CD4-positive, alpha-beta T cell treated with Interleukin-17A for 4 hours (primary cell): Measurements from ENCODE around the gene FAM25A.
"Not testable (repeated sequence)": the region's sequence is repeated elsewhere in the genome, so short reads cannot be mapped to it uniquely, and the experiment has no call there.

Source experiments
- DNase-seq: peaks from one replicate; pipeline ENCODE4 v3.0.0-alpha.2; 2020; ENCODE audit warnings: mixed read lengths

FAM25A gene

DNA sequence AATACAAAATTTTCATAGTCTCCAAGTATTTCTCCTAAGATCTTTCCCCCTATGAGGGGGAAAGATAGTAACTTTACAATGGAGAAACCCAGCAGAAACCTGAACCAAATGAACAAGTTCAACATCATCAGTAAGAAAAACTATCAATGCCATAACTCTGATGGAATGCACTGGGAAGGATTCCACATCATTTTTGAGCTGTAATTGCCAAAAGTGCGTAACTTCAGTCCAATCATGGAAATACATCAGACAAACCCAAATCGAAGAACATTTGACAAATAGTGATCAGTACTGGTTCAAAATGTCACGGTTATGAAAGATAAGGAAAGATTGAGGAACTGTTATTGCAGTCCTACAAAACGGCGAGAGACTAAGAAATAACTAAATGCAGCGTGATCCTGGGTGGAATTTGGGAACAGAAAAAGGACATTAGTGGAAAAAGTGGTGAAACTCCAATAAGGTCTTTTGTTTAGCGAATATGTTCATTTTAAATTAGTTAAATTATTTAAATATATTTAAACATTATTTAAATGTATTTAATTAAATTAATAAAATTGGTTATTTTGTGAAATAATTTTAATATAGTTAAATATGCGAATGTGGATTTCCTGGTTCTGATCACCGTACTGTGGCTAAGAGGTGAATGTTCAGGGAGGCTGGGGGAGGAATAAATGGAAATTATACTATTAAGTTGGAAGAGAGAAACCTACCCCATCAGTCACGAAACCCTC is 4.9 kb upstream of the FAM25A start:
- not testable (repeated sequence) for DNase-seq

GRCh38 chr10:87018127-87018526 is 2.0 kb upstream of the FAM25A start:
- not testable (repeated sequence) for DNase-seq

DNA sequence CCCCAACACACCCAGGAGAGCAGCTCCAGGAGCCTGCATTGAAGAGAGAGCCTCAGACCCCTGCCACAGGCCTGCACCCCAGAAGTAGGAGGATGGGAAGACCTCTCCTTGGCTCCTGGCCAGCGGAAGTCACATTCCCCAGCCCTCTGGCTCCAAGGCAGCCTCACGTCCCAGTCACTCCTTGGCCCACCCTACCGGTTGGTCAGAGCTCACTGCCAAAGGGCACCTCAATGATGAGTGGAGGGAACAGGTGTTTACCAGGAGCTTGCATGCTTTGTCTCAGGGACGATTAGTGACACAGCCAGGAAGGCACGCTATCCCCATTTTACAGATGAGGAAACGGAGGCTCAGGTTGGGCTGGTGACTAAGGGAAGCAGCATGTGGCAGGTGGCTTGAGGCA is 1.0 kb upstream of the FAM25A start:
- not testable (repeated sequence) for DNase-seq

DNA sequence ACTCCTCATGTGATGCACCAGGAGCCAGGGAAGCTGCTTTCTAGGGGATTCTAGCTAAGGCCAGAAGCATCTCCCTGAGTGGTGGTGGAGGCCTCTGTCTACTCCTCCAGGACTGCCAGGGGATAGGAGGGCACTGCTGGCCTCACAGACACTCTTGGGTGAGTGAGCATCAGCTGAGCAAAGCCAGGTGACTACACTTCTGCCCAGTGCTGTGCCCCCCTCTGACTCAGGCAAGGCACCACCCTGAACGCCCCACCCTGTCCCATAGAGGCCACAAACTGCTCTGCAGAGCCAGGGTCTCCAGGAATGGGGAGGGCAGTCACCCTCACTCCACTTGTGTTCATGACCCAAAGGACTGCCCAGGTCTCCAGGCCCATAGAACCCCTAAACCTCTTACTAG is 590 bp upstream of the FAM25A start:
- DNase-seq = not testable (repeated sequence)

GRCh38 chr10:87025285-87025958 is 5.3 kb downstream of the FAM25A start:
- DNase-seq = not testable (repeated sequence)

DNA sequence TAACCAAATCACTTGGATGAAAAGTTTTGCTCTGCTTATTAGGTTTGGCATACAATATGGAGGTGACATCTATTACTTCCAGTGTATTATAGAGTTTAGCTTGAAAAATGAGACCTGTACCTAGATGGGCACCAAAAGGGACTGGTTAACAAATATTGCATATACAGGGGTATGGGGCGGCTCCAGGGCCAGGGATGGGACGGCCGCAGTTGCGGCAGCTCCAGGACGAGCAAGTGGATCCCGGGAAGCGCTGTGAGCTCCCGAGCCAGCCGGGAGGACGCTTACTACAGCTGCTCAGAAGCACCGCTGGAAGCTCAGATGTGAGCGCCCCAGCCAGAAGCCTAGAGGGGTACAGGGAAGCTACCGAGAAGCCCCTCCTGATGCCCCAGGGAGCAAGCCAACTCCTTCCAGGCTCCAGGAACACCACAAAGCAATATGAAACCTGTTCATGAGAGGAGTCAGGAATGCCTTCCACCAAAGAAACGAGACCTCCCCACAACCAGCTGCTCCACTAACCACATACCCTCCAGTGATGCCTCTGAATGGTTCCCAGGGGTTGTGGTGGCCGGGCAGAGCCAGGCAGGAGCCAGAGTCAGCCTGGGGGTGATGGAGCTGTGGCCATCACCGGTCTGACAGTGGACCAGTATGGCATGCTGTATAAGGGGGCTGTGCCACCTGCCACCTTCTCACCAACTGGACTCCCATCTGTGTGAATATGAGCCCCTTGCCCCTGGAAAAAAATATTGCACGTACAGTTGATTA is 6.8 kb downstream of the FAM25A start:
- DNase-seq = not testable (repeated sequence)

- not testable (repeated sequence) for DNase-seq
Measured at GRCh38 chr10:87030419-87030818, 10.3 kb downstream of the FAM25A start.

GRCh38 chr10:87030912-87031635 is 11.0 kb downstream of the FAM25A start:
- DNase-seq = no peak

DNA sequence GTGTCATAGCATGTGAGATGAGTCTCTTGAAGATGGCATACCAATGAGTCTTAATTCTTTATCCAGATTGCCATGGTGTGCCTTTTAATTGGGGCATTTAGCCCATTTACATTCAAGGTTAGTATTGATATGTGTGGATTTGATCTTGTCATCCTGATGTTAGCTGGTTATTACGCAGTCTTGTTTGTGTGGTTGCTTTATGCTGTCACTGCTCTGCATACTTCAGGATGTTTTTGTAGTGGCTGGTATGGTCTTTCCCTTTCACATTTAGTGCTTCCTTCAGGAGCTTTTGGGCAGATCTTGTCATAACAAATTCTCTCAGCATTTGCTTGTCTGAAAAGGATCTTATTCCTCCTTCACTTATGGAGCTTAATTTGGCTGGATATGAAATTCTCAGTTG is 16.5 kb downstream of the FAM25A start:
- DNase-seq = no peak

- DNase-seq = no peak
Measured at GRCh38 chr10:87038286-87038717, 18.2 kb downstream of the FAM25A start.

GRCh38 chr10:87038786-87039185 is 18.7 kb downstream of the FAM25A start:
- DNase-seq = no peak

DNA sequence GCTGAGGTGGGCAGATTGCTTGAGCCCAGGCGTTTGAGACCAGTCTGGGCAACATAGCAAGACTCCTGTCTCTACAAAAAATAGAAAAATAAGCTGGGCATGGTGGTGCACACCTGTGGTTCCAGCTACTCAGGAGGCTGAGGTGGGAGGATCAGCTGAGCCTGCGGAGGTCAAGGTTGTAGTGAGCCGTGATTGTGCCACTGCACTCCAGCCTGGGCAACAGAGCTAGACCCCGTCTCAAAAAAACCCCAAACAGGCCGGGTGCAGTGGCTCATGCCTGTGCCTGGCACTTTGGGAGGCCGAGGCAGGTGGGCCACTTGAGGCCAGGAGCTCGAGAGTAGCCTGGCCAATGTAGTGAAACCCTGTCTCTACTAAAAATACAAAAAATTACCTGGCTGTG is 23.5 kb downstream of the FAM25A start:
- DNase-seq = not testable (repeated sequence)

DNA sequence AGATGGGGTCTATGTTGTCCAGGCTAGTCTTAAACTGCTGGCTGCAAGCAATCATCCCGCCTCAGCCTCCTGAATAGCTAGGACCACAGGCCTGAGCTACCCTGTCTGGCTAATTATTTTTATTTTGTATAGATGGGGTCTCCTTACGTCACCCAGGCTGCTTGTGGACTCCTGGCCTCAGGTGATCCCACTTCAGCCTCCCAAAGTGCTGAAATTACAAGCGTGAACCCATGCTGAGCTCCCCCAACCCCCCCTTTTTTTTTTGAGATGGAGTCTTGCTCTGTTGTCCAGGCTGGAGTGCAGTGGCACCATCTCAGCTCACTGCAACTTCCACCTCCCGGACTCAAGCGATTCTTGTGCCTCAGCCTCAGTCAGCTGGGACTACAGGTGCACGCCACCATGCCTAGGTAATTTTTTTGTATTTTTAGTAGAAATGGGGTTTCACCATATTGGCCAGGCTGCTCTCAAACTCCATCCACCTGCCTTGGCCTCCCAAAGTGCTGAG is 25.4 kb downstream of the FAM25A start:
- no peak for DNase-seq

GRCh38 chr10:87053111-87053510 is 33.0 kb downstream of the FAM25A start:
- no peak for DNase-seq

GRCh38 chr10:87053577-87054181 is 33.6 kb downstream of the FAM25A start:
- DNase-seq = no peak

GRCh38 chr10:87054373-87055295 is 34.5 kb downstream of the FAM25A start:
- DNase-seq = no peak

DNA sequence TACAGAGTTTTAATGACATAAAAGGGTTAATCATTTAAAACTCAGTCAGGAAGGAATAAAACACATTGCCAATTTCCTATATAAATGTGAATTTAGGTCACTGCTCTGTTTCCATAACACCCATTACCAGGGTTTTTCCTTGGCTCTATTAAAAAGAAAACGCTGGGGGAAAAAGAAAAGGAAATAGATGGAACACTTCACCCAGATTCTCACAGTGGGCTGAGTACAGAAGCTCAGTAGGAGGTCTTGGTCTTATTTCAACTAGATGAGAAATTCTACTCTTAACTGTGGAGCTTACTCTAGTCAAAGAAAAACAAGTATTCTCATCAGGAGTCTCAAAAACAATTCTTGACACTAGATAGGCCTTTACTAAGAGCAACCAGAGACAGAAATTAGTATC is 38.1 kb downstream of the FAM25A start:
- no peak for DNase-seq

GRCh38 chr10:87059401-87059800 is 39.3 kb downstream of the FAM25A start:
- no peak for DNase-seq

GRCh38 chr10:87060280-87060928 is 40.3 kb downstream of the FAM25A start:
- no peak for DNase-seq

- no peak for DNase-seq
Measured at GRCh38 chr10:87064651-87065050, 44.6 kb downstream of the FAM25A start.

DNA sequence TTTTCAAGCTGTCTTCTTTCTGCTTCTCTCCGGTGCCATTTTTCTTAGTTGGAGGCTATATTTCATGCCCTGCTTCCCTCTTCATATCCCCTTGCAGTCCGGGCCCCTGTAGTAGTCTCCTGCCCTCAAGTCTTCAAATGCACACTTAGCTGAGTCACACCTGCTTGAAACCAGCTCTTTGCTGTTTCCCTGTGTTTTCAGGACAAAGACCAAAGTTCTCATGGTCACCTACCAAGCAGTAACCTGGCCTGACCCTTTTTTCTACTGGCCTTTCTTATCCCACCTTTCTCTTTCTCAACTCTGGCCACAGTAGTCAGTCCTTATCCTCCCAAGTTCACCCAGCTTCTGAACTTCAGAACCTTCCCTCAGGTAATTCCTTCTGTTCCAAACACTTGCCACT is 46.1 kb downstream of the FAM25A start:
- DNase-seq = no peak
